HepG2 (cell line): ENCODE data around the gene PSMD1. TPM values are rescaled to one million over a fixed set of nuclear protein-coding genes. Genes with fewer than 3 reads are reported as not detected.
A peak's percentile ranks its signal among the peaks of the same experiment; 100 is the strongest.

Experiments used
- ATAC-seq: fragments of 200-7000 bp; cut with Tn5 transposase; 3 replicates; pipeline ENCODE4 v1.9.1; 2020; ENCODE audit warnings: mild to moderate bottlenecking, moderate library complexity
- Bru-seq: library from RNA; stranded (reverse); fragments of 400-500 nt; gene quantifications from one replicate; lab custom pipeline; 2021; lab: Mats Ljungman, UMichigan
- BruChase-seq, 2 experiments: library from RNA; stranded (reverse); fragments of 400-500 nt; gene quantifications; one replicate each; lab custom pipeline; 2021; lab: Mats Ljungman, UMichigan
- BruUV-seq: library from RNA; stranded (reverse); fragments of 400-500 nt; replicated peaks from 2 replicates; lab custom pipeline; 2021; lab: Mats Ljungman, UMichigan
- CTCF ChIA-PET: fragments of 300-600 bp; formaldehyde crosslinking; extraction: SDS; loops from one replicate; lab custom pipeline; 2021; ENCODE audit warnings: low total read pairs, inconsistent platforms, low intra/inter-chr PET ratio; lab: Yijun Ruan, JAX
- POLR2A ChIA-PET: fragments of 350-600 bp; sonication (Branson Sonifier 250); formaldehyde crosslinking; loops from one replicate; lab custom pipeline; 2020; ENCODE audit warnings: antibody characterized with exemption, inconsistent platforms; lab: Yijun Ruan, JAX
- DNase-seq: peaks from one replicate; pipeline ENCODE4 v3.0.0-alpha.2; 2015; ENCODE audit warnings: low spot score
- FAIRE-seq: peaks from 3 replicates; lab custom pipeline; 2011; peaks lifted over from hg19 to GRCh38; lab: Jason Lieb, UNC
- H2AFZ ChIP-seq: one replicate; pipeline ENCODE4 v1.6.1; 2011; ENCODE audit warnings: low read length, inconsistent platforms
- H3K27ac ChIP-seq: fragments of 300-600 bp; 3 replicates; pipeline ENCODE4 v1.8.0; 2011; ENCODE audit warnings: mixed run types, mild to moderate bottlenecking, mixed read lengths, low read length, inconsistent platforms; ENCODE audit not compliant: insufficient read depth; ENCODE audit errors: extremely low read length
- H3K27me3 ChIP-seq, 2 experiments: fragments of 200-600 bp in 1 of 2; 2 replicates in 1 of 2; 3 replicates in 1 of 2; pipeline versions ENCODE4 v1.6.0 to v1.8.0; 2011; ENCODE audit warnings: low read length in 2 of 2, mild to moderate bottlenecking in 2 of 2, moderate library complexity in 2 of 2, inconsistent platforms in 1 of 2; ENCODE audit not compliant: insufficient read depth in 2 of 2, control insufficient read depth in 1 of 2
- H3K36me3 ChIP-seq, 2 experiments: fragments of 200-600 bp in 1 of 2; replicated peaks in 1 of 2; 2 replicates in 1 of 2; 3 replicates in 1 of 2; pipeline versions ENCODE4 v1.5.1 to v1.8.0; 2011; ENCODE audit warnings: low read length in 2 of 2, inconsistent platforms in 1 of 2; ENCODE audit not compliant: insufficient read depth in 2 of 2, control insufficient read depth in 1 of 2
- H3K4me1 ChIP-seq: 2 replicates; pipeline ENCODE4 v1.5.1; 2012; ENCODE audit warnings: low read length, inconsistent platforms; ENCODE audit not compliant: insufficient read depth
- H3K4me2 ChIP-seq: 2 replicates; pipeline ENCODE4 v1.6.0; 2011; ENCODE audit warnings: low read depth, low read length, inconsistent platforms
- H3K4me3 ChIP-seq, 3 experiments: fragments of 200-600 bp in 1 of 3; sonication (generic), shearing (Covaris generic) in 1 of 3; replicated peaks in 1 of 3; 2 replicates each; pipeline ENCODE4 v1.5.1; 2011 to 2016; ENCODE audit warnings: low read length in 3 of 3, inconsistent platforms in 2 of 3, low read depth in 2 of 3, mild to moderate bottlenecking in 2 of 3, control low read depth in 1 of 3, mixed read lengths in 1 of 3; ENCODE audit not compliant: insufficient read depth in 1 of 3
- H3K79me2 ChIP-seq: one replicate; pipeline ENCODE4 v1.6.1; 2011; ENCODE audit warnings: low read length, inconsistent platforms; ENCODE audit not compliant: insufficient read depth
- H3K9ac ChIP-seq: 2 replicates; pipeline ENCODE4 v1.6.0; 2011; ENCODE audit warnings: mild to moderate bottlenecking, low read depth, low read length, inconsistent platforms; ENCODE audit not compliant: insufficient read depth
- H3K9me3 ChIP-seq: 2 replicates; pipeline ENCODE4 v1.5.1; 2012; ENCODE audit warnings: mild to moderate bottlenecking, low read length
- H4K20me1 ChIP-seq: 2 replicates; pipeline ENCODE4 v1.6.0; 2011; ENCODE audit warnings: inconsistent platforms, mild to moderate bottlenecking, low read length, moderate library complexity; ENCODE audit not compliant: insufficient read depth
- SATB2 ChIP-seq: sonication (generic); formaldehyde crosslinking; IDR thresholded peaks from 2 replicates; pipeline ENCODE4 v1.5.0; 2020; ENCODE audit warnings: missing genetic modification reagents
- STAG1 ChIP-seq: sonication (generic); formaldehyde crosslinking; IDR thresholded peaks from 2 replicates; pipeline ENCODE4 v1.4.0; 2020; ENCODE audit warnings: missing genetic modification reagents
- WIZ ChIP-seq: sonication (generic); formaldehyde crosslinking; IDR thresholded peaks from 2 replicates; pipeline ENCODE4 v1.5.1; 2020; ENCODE audit warnings: mild to moderate bottlenecking, missing genetic modification reagents
- ZNF256 ChIP-seq: sonication (generic); formaldehyde crosslinking; conservative IDR thresholded peaks from 2 replicates; pipeline ENCODE4 v1.4.0; 2020; ENCODE audit warnings: missing genetic modification reagents
- ZNF350 ChIP-seq: sonication (generic); formaldehyde crosslinking; IDR thresholded peaks from 2 replicates; pipeline ENCODE4 v1.4.0; 2020; ENCODE audit warnings: mild to moderate bottlenecking, low read depth, missing genetic modification reagents, borderline replicate concordance
- ZNF75D ChIP-seq: sonication (generic); formaldehyde crosslinking; IDR thresholded peaks from 2 replicates; pipeline ENCODE4 v1.8.1; 2023; ENCODE audit warnings: missing genetic modification reagents, mild to moderate bottlenecking, borderline replicate concordance
- WGBS: methylation state at CpG from one replicate; pipeline ENCODE4 v1.1.6; 2017; ENCODE audit warnings: low lambda C conversion rate; 5-methylcytosine and 5-hydroxymethylcytosine counted together
- in situ Hi-C: cut with HindIII; loops from 2 replicates; pipeline ENCODE4 v1.10.0; 2017; ENCODE audit warnings: low pct_unique_long_range_greater_than_20kb; ENCODE audit not compliant: extremely low pct_ligation_motif_present
- intact Hi-C: fragments of 100-400 bp; cut with micrococcal nuclease; formaldehyde crosslinking; loops from one replicate; pipeline ENCODE4 v1.10.0; 2022; ENCODE audit not compliant: unreplicated experiment
- long read RNA-seq, 2 experiments: library from RNA in 1 of 2; library from polyadenylated mRNA in 1 of 2; stranded (forward) in 1 of 2; unstranded in 1 of 2; transcript quantifications; one replicate each; pipeline ENCODE4 v2.0.0, GENCODE V29; 2019 to 2022
- polyA minus RNA-seq, 3 experiments: library from RNA; depleted of rRNA, polyadenylated mRNA; stranded (reverse); fragments of >200 nt; gene quantifications; 2 replicates each; pipeline ENCODE4 v1.2.3, GENCODE V29; 2011; ENCODE audit warnings: low replicate concordance in 1 of 3
- polyA plus RNA-seq, 8 experiments: library from polyadenylated mRNA; depleted of rRNA in 3 of 8; stranded (reverse) in 7 of 8; unstranded in 1 of 8; fragments of >200 nt; fragmentation: Illumina TruSeq in 4 of 8; extraction: Trizol in 4 of 8; gene quantifications; 2 replicates each; pipeline versions ENCODE4 v1.2.1 to v1.2.3, GENCODE V29; 2011 to 2016; ENCODE audit warnings: low read depth in 4 of 8, missing spikeins in 1 of 8, mixed read lengths in 1 of 8; ENCODE audit not compliant: insufficient read depth in 1 of 8
- total RNA-seq, 5 experiments: library from RNA; depleted of rRNA; stranded (reverse); fragments of >200 nt; fragmentation: Illumina TruSeq; extraction: Trizol; gene quantifications; 2 replicates each; pipeline ENCODE4 v1.2.3, GENCODE V29; 2016; ENCODE audit warnings: low read depth in 1 of 5
- TF ChIP-seq, protein P1 (sequence below): IDR thresholded peaks from 2 replicates; pipeline ENCODE4 v1.6.1; 2016; ENCODE audit warnings: low read depth
- TF ChIP-seq, protein P2 (sequence below): sonication (generic); formaldehyde crosslinking; IDR thresholded peaks from 2 replicates; pipeline ENCODE4 v1.9.0; 2021; ENCODE audit warnings: missing genetic modification reagents, mild to moderate bottlenecking, borderline replicate concordance
- TF ChIP-seq, protein P3 (sequence below): sonication (generic); formaldehyde crosslinking; IDR thresholded peaks from 2 replicates; pipeline ENCODE4 v1.5.1; 2020; ENCODE audit warnings: missing genetic modification reagents, mild to moderate bottlenecking, borderline replicate concordance
- TF ChIP-seq, protein P4 (sequence below): sonication (generic); formaldehyde crosslinking; IDR thresholded peaks from 2 replicates; pipeline ENCODE4 v1.4.0; 2020; ENCODE audit warnings: missing genetic modification reagents

PSMD1 gene
- total RNA-seq (2016; rRNA removed; fragmentation: Illumina TruSeq; extraction: Trizol) (191 and 287 TPM in 2 replicates), polyA plus RNA-seq (2011; rRNA removed) (109 and 136 TPM in 2 replicates), polyA minus RNA-seq (2011; rRNA and poly(A)+ RNA removed; ENCODE audit: low replicate concordance) (421 and 438 TPM in 2 replicates), Bru-seq, nascent RNA (percentile 94 among the genes with signal in this experiment), BruChase-seq, experiment 1, labeled RNA remaining after a 6-hour chase (percentile 87 among the genes with signal in this experiment), BruChase-seq, experiment 2, labeled RNA remaining after a 2-hour chase (percentile 87 among the genes with signal in this experiment)
- total RNA-seq (2016; cell fraction: cytosol; rRNA removed; fragmentation: Illumina TruSeq; extraction: Trizol; ENCODE audit: low read depth), result 27.0 and 34.5 TPM in 2 replicates
- total RNA-seq (2016; cell fraction: insoluble cytoplasmic fraction; rRNA removed; fragmentation: Illumina TruSeq; extraction: Trizol), result 192 and 276 TPM in 2 replicates
- total RNA-seq (2016; cell fraction: membrane; rRNA removed; fragmentation: Illumina TruSeq; extraction: Trizol), result 40.7 and 50.7 TPM in 2 replicates
- 131 and 150 TPM in 2 replicates for total RNA-seq (2016; cell fraction: nucleus; rRNA removed; fragmentation: Illumina TruSeq; extraction: Trizol)
- 70.3 and 97.3 TPM in 2 replicates for polyA plus RNA-seq (2011; cell fraction: cytosol; rRNA removed)
- polyA plus RNA-seq (2011; cell fraction: nucleus; rRNA removed), result 59.1 and 61.7 TPM in 2 replicates
- polyA plus RNA-seq (2012), result 63.5 and 69.5 TPM in 2 replicates
- polyA plus RNA-seq (2016; cell fraction: cytosol; fragmentation: Illumina TruSeq; extraction: Trizol; ENCODE audit: low read depth), result 10.9 and 15.6 TPM in 2 replicates
- polyA plus RNA-seq (2016; cell fraction: insoluble cytoplasmic fraction; fragmentation: Illumina TruSeq; extraction: Trizol; ENCODE audit: low read depth), result 202 TPM in 2 replicates
- 21.2 and 25.3 TPM in 2 replicates for polyA plus RNA-seq (2016; cell fraction: membrane; fragmentation: Illumina TruSeq; extraction: Trizol; ENCODE audit: low read depth)
- polyA plus RNA-seq (2016; cell fraction: nucleus; fragmentation: Illumina TruSeq; extraction: Trizol; ENCODE audit: insufficient read depth, low read depth), result 130 and 134 TPM in 2 replicates
- polyA minus RNA-seq (2011; cell fraction: cytosol; rRNA and poly(A)+ RNA removed), result 58.8 and 72.8 TPM in 2 replicates
- 145 and 196 TPM in 2 replicates for polyA minus RNA-seq (2011; cell fraction: nucleus; rRNA and poly(A)+ RNA removed)
- long read RNA-seq, experiment 1, transcript PSMD1-201 (25 exons, 3,326 nt), result major isoform, 19 of 119 reads
- long read RNA-seq, experiment 1, partial matches to known transcripts, result 84 of 119 reads
- long read RNA-seq, experiment 1, other reads (novel, unspliced or antisense), result 15 of 119 reads
- long read RNA-seq, experiment 2, transcript PSMD1-212 (2 exons, 546 nt), result minor isoform, 6 of 155 reads
- long read RNA-seq, experiment 2, transcript PSMD1-201 (25 exons, 3,326 nt), result major isoform, 83 of 155 reads
- long read RNA-seq, experiment 2, partial matches to known transcripts, result 46 of 155 reads
- long read RNA-seq, experiment 2, other reads (novel, unspliced or antisense), result 20 of 155 reads

DNA sequence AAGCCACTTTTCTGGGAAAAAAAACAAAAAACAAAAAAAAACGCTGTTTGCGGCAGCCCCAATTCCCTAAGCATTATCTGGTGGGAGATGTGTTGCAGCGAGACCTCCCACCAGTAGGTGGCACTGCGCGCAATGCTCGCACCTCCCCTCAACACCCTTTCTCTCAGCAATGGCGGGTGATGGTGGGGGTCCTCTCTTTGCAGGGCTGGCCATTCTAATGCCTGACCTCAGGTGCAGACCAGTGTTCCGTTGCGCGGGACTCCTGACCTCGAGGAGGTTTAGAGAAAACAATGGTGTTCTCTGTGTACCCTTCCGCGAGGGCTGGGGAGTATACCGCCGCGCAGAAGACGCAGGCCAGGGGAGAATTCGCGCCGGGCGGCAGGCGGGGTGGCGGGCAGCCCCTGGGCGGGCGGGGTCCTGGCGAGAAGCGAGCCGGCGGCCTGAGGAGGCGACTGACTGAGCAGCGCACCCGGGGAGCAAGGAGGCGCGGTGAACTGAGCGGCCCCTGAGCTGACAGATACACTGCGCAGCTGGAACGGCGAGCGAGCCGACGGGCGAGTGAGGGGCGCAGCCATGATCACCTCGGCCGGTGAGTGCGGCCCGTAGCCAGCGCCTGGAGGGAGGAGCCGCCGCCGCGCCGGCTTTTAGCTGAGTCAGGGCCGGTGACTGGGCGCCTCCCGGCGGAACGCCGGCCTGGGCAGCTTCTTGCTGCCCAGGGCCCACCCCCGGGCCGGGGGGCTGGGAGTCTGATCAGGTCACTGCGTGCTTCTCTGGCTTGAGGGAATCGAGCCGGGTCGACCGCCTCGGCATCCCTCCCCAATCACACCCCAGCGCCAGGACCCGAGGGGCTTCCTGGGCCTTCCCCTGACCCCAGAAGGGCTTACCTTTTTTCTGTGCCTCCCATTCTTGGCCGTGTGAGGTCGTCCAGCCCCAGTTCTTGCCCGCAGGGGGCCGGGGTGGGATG, at the start of gene PSMD1:
Gene PSMD1, plus strand, starts transcription at position 415 of the 964 bp plus-strand sequence. Its CDS starts 159 bp downstream, at position 574.
- POLR2A ChIA-PET, result interaction anchor here (1.0 to 1.4 kb wide), 3 partner anchors 11 to 407 kb away, joined by 4 to 5 read pairs (median 5); partner anchors contain the start of gene NCL
- intact Hi-C loops, result loop anchor here (1.0 to 10.0 kb wide), 3 partner anchors 136 to 192 kb away; partner anchors contain the start of gene ITM2C
- peaks cover 57% of the 10 kb centered on the region for H3K4me1 ChIP-seq
- peaks cover 19% of the 10 kb centered on the region; the same call in 1 of the 2 replicates for H4K20me1 ChIP-seq
- H2AFZ ChIP-seq, result peak within 1 kb of the TSS; percentile 81
- H3K27ac ChIP-seq, result peak within 1 kb of the TSS; percentile 95
- CTCF ChIA-PET, result interaction anchor here (0.7 to 0.9 kb wide), 2 partner anchors 18 to 155 kb away, joined by 3 read pairs; no protein-coding TSS in a partner anchor
- ATAC-seq (peak; percentile 71), DNase-seq (peak; percentile 91), FAIRE-seq (peak; percentile 76)
- no peaks in the 10 kb centered on the region; a peak in 1 of 5 replicates for H3K27me3 ChIP-seq
- peaks cover 50% of the 10 kb centered on the region for H3K79me2 ChIP-seq
- H3K9ac ChIP-seq, result peak within 1 kb of the TSS; percentile 98
- BruUV-seq, result no TSS peak
- peaks cover 2 to 10% of the 10 kb centered on the region in 2 experiments; a peak in 4 of 5 replicates for H3K36me3 ChIP-seq
- H3K4me3 ChIP-seq, result peak within 1 kb of the TSS; percentile 83 to 99 (median 96)
- H3K9me3 ChIP-seq, result no peaks in the 10 kb centered on the region
- in situ Hi-C loops, result no loop called here
- under 1% methylated on average over 36 of the region's 73 CpGs for WGBS
- peak within 1 kb of the TSS; percentile 85 for H3K4me2 ChIP-seq
- TF ChIP-seq, protein P1, sequence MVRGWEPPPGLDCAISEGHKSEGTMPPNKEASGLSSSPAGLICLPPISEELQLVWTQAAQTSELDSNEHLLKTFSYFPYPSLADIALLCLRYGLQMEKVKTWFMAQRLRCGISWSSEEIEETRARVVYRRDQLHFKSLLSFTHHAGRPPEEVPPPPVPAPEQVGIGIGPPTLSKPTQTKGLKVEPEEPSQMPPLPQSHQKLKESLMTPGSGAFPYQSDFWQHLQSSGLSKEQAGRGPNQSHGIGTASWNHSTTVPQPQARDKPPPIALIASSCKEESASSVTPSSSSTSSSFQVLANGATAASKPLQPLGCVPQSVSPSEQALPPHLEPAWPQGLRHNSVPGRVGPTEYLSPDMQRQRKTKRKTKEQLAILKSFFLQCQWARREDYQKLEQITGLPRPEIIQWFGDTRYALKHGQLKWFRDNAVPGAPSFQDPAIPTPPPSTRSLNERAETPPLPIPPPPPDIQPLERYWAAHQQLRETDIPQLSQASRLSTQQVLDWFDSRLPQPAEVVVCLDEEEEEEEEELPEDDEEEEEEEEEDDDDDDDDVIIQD (CRISPR knock-in tag), result peak; percentile 52
- TF ChIP-seq ZNF75D (no peak), SATB2 (CRISPR knock-in tag) (no peak), ZNF256 (0 out of 2 replicates have a peak, but pooled peaks have one; percentile 44), STAG1 (CRISPR knock-in tag) (0 out of 2 replicates have a peak, but pooled peaks have one; percentile 6), WIZ (peak; percentile 60; the same call in 1 of the 2 replicates), ZNF350 (CRISPR knock-in tag) (peak; percentile 75; the same call in 1 of the 2 replicates)
- TF ChIP-seq, protein P2, sequence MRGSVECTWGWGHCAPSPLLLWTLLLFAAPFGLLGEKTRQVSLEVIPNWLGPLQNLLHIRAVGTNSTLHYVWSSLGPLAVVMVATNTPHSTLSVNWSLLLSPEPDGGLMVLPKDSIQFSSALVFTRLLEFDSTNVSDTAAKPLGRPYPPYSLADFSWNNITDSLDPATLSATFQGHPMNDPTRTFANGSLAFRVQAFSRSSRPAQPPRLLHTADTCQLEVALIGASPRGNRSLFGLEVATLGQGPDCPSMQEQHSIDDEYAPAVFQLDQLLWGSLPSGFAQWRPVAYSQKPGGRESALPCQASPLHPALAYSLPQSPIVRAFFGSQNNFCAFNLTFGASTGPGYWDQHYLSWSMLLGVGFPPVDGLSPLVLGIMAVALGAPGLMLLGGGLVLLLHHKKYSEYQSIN (CRISPR knock-in tag), result no peak
- TF ChIP-seq, protein P3, sequence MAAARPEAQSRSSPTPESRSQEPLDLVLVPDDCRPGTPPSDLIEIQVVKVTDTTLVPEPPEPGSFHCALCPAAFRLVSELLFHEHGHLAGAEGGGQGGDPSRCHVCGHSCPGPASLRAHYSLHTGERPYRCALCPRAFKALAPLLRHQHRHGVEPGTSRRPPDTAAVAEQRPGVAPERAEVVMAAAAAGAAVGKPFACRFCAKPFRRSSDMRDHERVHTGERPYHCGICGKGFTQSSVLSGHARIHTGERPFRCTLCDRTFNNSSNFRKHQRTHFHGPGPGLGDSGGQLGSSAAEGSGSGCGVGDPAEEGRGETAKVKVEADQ, result no peak; the same call in 1 of the 2 replicates
- TF ChIP-seq, protein P4, sequence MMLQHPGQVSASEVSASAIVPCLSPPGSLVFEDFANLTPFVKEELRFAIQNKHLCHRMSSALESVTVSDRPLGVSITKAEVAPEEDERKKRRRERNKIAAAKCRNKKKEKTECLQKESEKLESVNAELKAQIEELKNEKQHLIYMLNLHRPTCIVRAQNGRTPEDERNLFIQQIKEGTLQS (CRISPR knock-in tag), result no peak; the same call in 1 of the 2 replicates
